Breast epithelium (tissue), 3 donors: ENCODE results near the gene CCDC78.

Source experiments
- POLR2AphosphoS5 ChIP-seq, 3 donors: sonication (generic); formaldehyde crosslinking; IDR thresholded peaks; one replicate each; pipeline ENCODE4 v1.6.1; 2017; ENCODE audit warnings: antibody characterized with exemption in 3 of 3
- TF ChIP-seq, protein P1 (sequence below), 3 donors: fragments of 450-650 bp; IDR thresholded peaks; one replicate each; pipeline ENCODE4 v1.5.1; 2016 to 2017; ENCODE audit warnings: antibody characterized with exemption in 3 of 3, mild to moderate bottlenecking in 3 of 3, moderate library complexity in 3 of 3

DNA sequence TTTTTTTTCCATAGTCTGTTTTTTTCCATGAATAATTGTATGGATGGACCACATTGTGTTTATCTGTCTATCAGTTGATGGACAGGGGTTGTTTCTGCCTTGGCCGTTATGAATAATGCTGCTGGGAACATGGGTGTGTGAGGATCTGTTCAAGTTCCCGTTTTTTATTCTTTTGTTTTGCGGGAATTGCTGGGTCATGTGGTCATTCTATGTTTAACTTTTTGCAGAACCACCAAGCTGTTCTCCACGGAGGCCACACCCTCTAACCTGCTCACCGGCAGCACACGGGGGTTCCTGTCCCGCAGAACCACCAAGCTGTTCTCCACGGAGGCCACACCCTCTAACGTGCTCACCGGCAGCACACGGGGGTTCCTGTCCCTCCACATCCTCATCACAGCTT, 28.4 kb upstream of the CCDC78 start:
- TF ChIP-seq, protein P1, sequence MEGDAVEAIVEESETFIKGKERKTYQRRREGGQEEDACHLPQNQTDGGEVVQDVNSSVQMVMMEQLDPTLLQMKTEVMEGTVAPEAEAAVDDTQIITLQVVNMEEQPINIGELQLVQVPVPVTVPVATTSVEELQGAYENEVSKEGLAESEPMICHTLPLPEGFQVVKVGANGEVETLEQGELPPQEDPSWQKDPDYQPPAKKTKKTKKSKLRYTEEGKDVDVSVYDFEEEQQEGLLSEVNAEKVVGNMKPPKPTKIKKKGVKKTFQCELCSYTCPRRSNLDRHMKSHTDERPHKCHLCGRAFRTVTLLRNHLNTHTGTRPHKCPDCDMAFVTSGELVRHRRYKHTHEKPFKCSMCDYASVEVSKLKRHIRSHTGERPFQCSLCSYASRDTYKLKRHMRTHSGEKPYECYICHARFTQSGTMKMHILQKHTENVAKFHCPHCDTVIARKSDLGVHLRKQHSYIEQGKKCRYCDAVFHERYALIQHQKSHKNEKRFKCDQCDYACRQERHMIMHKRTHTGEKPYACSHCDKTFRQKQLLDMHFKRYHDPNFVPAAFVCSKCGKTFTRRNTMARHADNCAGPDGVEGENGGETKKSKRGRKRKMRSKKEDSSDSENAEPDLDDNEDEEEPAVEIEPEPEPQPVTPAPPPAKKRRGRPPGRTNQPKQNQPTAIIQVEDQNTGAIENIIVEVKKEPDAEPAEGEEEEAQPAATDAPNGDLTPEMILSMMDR (IDR thresholded peaks at IDR 0.05): no peak
- TF ChIP-seq POLR2AphosphoS5 (IDR thresholded peaks at IDR 0.05): no peak
